GM12891 (cell line): ENCODE measurements around the gene STIL.

Source experiments
- PAX5 ChIP-seq: IDR thresholded peaks from 2 replicates; pipeline ENCODE4 v1.6.1; 2011; ENCODE audit warnings: low read length, moderate library complexity, mild to moderate bottlenecking; ENCODE audit not compliant: insufficient read depth, severe bottlenecking
- POLR2A ChIP-seq: IDR thresholded peaks from 2 replicates; pipeline ENCODE4 v1.6.1; 2011; ENCODE audit warnings: low read depth, low read length, control low read depth
- POLR2AphosphoS5 ChIP-seq: IDR thresholded peaks from 2 replicates; pipeline ENCODE4 v1.6.1; 2011; ENCODE audit warnings: low read depth, low read length, control low read depth

DNA sequence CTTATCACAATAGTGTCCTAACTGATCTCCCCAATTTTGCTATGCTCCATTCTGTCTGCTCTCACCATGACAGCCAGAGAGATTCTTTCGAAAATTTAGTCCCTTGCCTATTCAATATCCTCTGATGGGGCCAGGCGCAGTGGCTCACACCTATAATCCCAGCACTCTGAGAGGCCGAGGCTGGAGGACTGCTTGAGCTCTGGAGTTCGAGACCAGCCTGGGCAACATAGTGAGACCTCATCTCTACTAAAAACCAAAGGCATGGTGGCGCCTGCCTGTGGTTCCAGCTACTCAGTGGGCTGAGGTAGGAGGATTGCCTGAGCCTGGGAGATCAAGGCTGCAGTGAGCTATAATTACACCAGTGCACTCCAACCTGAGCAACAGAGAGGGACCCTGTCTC, 108.0 kb downstream of the STIL start:
- TF ChIP-seq POLR2AphosphoS5 (no peak), PAX5 (no peak), POLR2A (no peak)
